Measurements from ENCODE around the gene RAP1GAP.

DNA sequence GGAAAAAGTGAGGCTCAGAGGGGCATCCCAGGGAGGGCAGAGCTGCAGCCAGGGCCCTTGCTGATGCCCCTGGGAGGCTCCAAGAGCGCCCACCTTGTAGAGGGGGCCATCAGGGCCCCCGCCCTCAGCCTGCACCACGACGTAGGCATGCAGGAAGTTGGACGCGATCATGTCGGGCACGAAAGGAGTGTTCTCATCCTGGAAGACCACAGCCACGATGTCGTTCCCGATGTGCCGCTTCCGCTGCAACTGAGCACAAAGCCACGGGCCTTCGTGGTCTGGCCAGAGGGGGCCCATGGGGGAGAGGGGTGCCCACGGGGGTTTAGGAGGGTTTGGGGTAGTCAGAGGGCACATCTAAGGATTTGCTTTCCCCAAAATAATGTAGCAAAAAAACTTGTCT is 59.1 kb downstream of the RAP1GAP start:
- no peak for TF ChIP-seq CTCF (IDR thresholded peaks at IDR 0.05)
- no peak for TF ChIP-seq POLR2A (IDR thresholded peaks at IDR 0.05)
